Endodermal cell (in vitro differentiated cells): Measurements from ENCODE around the gene SMPD2. TPM values are rescaled to one million over a fixed set of nuclear protein-coding genes. Genes with fewer than 3 reads are reported as not detected.
A peak's percentile ranks its signal among the peaks of the same experiment; 100 is the strongest.

Source experiments
- DNase-seq: peaks from one replicate; pipeline ENCODE4 v3.0.0-alpha.2; 2017
- H3K27ac ChIP-seq: 2 replicates; pipeline ENCODE4 v1.5.1; 2013; ENCODE audit warnings: mild to moderate bottlenecking, low read depth, low read length, moderate library complexity
- H3K27me3 ChIP-seq: 2 replicates; pipeline ENCODE4 v1.6.1; 2013; ENCODE audit warnings: mild to moderate bottlenecking, low read length, moderate library complexity; ENCODE audit not compliant: insufficient read depth, control insufficient read depth, poor library complexity, severe bottlenecking
- H3K36me3 ChIP-seq: 2 replicates; pipeline ENCODE4 v1.7.0; 2013; ENCODE audit warnings: mild to moderate bottlenecking, low read length, moderate library complexity; ENCODE audit not compliant: control insufficient read depth, insufficient read depth
- H3K4me1 ChIP-seq: one replicate; pipeline ENCODE4 v1.7.0; 2013; ENCODE audit warnings: low read length; ENCODE audit not compliant: control insufficient read depth, insufficient read depth
- H3K4me3 ChIP-seq: 2 replicates; pipeline ENCODE4 v1.5.1; 2013; ENCODE audit warnings: mild to moderate bottlenecking, low read length, moderate library complexity
- H3K9ac ChIP-seq: 2 replicates; pipeline ENCODE4 v1.6.1; 2013; ENCODE audit warnings: mild to moderate bottlenecking, low read length, moderate library complexity; ENCODE audit not compliant: poor library complexity, severe bottlenecking; ENCODE audit errors: extremely low read depth
- H3K9me3 ChIP-seq: 2 replicates; pipeline ENCODE4 v1.6.1; 2013; ENCODE audit warnings: mild to moderate bottlenecking, low read length, moderate library complexity; ENCODE audit not compliant: control insufficient read depth
- H3K27ac Mint-ChIP-seq: 2 replicates; pipeline ENCODE4 v1.8.0; 2020; ENCODE audit warnings: mixed read lengths
- H3K27me3 Mint-ChIP-seq: 2 replicates; pipeline ENCODE4 v1.8.0; 2021; ENCODE audit warnings: mild to moderate bottlenecking, mixed read lengths; ENCODE audit not compliant: insufficient read depth
- H3K36me3 Mint-ChIP-seq: 2 replicates; pipeline ENCODE4 v1.8.0; 2020; ENCODE audit warnings: low read depth, mixed read lengths
- H3K4me1 Mint-ChIP-seq: 2 replicates; pipeline ENCODE4 v1.8.0; 2020; ENCODE audit warnings: mixed read lengths
- H3K4me3 Mint-ChIP-seq: 2 replicates; pipeline ENCODE4 v1.8.0; 2020; ENCODE audit warnings: mild to moderate bottlenecking, moderate library complexity, mixed read lengths
- H3K9me3 Mint-ChIP-seq: 2 replicates; pipeline ENCODE4 v1.8.0; 2020; ENCODE audit warnings: mild to moderate bottlenecking, mixed read lengths
- WGBS, 2 experiments: methylation state at CpG; one replicate each; pipeline versions ENCODE4 v1.1.5 to v1.1.7; 2013; ENCODE audit warnings: missing lambda C conversion rate in 2 of 2, mixed read lengths in 1 of 2; ENCODE audit not compliant: insufficient coverage in 1 of 2, insufficient read length in 1 of 2; 5-methylcytosine and 5-hydroxymethylcytosine counted together
- long read RNA-seq, 4 experiments: library from polyadenylated mRNA in 2 of 4; library from RNA in 1 of 4; library from capped mRNA in 1 of 4; stranded (forward) in 3 of 4; unstranded in 1 of 4; transcript quantifications; one replicate each; pipeline ENCODE4 v2.0.0, GENCODE V29; 2020 to 2021; ENCODE audit warnings: inconsistent platforms in 1 of 4
- polyA plus RNA-seq, 2 experiments: library from polyadenylated mRNA; stranded (reverse); fragments of 50-300 nt; gene quantifications; one replicate each; pipeline ENCODE4 v1.2.3, GENCODE V29; 2013
- total RNA-seq, 2 donors: library from RNA; stranded (reverse); fragmentation: NEBNext Ultra II Directional in 1 of 2; extraction: Animal tissue kit (Norgen Biotek cat#: 25700) in 1 of 2; gene quantifications; 2 replicates in 1 of 2; 3 replicates in 1 of 2; pipeline ENCODE4 v1.2.1, GENCODE V29; 2021
- TF ChIP-seq, protein P1 (sequence below): fragments of 200-600 bp; sonication (generic); conservative IDR thresholded peaks from 2 replicates; pipeline ENCODE4 v1.5.0; 2021; ENCODE audit warnings: antibody characterized with exemption, mild to moderate bottlenecking

SMPD2 gene
- total RNA-seq: 10 to 100 TPM; 11.1 to 12.0 TPM
- polyA plus RNA-seq (2013, experiment 1 of 2): 9.3 TPM
- polyA plus RNA-seq (2013, experiment 2 of 2): 6.9 TPM
- long read RNA-seq, experiment 1, partial matches to known transcripts: 0 of 6 reads
- long read RNA-seq, experiment 1, other reads (novel, unspliced or antisense): 2 of 6 reads
- long read RNA-seq, experiment 2, transcript SMPD2-201 (10 exons, 1,645 nt): major isoform, 8 of 12 reads
- long read RNA-seq, experiment 2, partial matches to known transcripts: 0 of 12 reads
- long read RNA-seq, experiment 2, other reads (novel, unspliced or antisense): 4 of 12 reads
- long read RNA-seq, experiment 3, transcript SMPD2-201 (10 exons, 1,645 nt): major isoform, 64 of 87 reads
- long read RNA-seq, experiment 3, partial matches to known transcripts: 1 of 87 reads
- long read RNA-seq, experiment 3, other reads (novel, unspliced or antisense): 21 of 87 reads
- long read RNA-seq, experiment 4, transcript SMPD2-201 (10 exons, 1,645 nt): major isoform, 9 of 13 reads
- long read RNA-seq, experiment 4, partial matches to known transcripts: 2 of 13 reads
- long read RNA-seq, experiment 4, other reads (novel, unspliced or antisense): 2 of 13 reads

GRCh38 chr6:109440331-109441068, at the start of gene SMPD2, which contains the start of gene PPIL6:
TSS of gene SMPD2 (plus strand) at chr6:109440724. CDS start at chr6:109441122, 398 bp downstream.
TSS of gene PPIL6 (minus strand) at chr6:109440628. CDS start at chr6:109440590, 38 bp downstream.
- 0% methylated on average over 14 to 102 of the region's 102 CpGs for WGBS, 2 experiments
- H3K9me3 Mint-ChIP-seq: no peaks in the 10 kb centered on the region

GRCh38 chr6:109393157-109393885, 47.2 kb upstream of the SMPD2 start:
- 93 to 96% methylated on average over 3 to 5 of the region's 5 CpGs for WGBS, 2 experiments
- no peaks in the 10 kb centered on the region for H3K27me3 Mint-ChIP-seq
- H3K4me1 Mint-ChIP-seq: peaks cover 5% of the 10 kb centered on the region
- H3K27ac Mint-ChIP-seq: no peak overlapping the region
- Histone ChIP-seq H3K4me3 (no peak overlapping the region), H3K9me3 (no peaks in the 10 kb centered on the region), H3K27ac (no peak overlapping the region), H3K4me1 (peaks cover 4% of the 10 kb centered on the region), H3K27me3 (peaks cover 10% of the 10 kb centered on the region), H3K36me3 (no peaks in the 10 kb centered on the region), H3K9ac (no peak overlapping the region)
- no peak overlapping the region for H3K4me3 Mint-ChIP-seq
- H3K9me3 Mint-ChIP-seq: no peaks in the 10 kb centered on the region
- no peaks in the 10 kb centered on the region for H3K36me3 Mint-ChIP-seq
- no peak for DNase-seq
- TF ChIP-seq, protein P1, sequence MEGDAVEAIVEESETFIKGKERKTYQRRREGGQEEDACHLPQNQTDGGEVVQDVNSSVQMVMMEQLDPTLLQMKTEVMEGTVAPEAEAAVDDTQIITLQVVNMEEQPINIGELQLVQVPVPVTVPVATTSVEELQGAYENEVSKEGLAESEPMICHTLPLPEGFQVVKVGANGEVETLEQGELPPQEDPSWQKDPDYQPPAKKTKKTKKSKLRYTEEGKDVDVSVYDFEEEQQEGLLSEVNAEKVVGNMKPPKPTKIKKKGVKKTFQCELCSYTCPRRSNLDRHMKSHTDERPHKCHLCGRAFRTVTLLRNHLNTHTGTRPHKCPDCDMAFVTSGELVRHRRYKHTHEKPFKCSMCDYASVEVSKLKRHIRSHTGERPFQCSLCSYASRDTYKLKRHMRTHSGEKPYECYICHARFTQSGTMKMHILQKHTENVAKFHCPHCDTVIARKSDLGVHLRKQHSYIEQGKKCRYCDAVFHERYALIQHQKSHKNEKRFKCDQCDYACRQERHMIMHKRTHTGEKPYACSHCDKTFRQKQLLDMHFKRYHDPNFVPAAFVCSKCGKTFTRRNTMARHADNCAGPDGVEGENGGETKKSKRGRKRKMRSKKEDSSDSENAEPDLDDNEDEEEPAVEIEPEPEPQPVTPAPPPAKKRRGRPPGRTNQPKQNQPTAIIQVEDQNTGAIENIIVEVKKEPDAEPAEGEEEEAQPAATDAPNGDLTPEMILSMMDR: no peak

More at GRCh38 chr6:109440331-109441068, at the start of gene SMPD2, which contains the start of gene PPIL6:
- Histone ChIP-seq H3K4me3 (peak within 1 kb of the TSS; percentile 90), H3K27ac (peak within 1 kb of the TSS; percentile 80), H3K4me1 (peaks cover 8% of the 10 kb centered on the region), H3K27me3 (no peaks in the 10 kb centered on the region), H3K9ac (peak within 1 kb of the TSS; percentile 91), H3K9me3 (no peaks in the 10 kb centered on the region), H3K36me3 (peaks cover 29% of the 10 kb centered on the region)
- H3K36me3 Mint-ChIP-seq: peaks cover 12% of the 10 kb centered on the region
- peaks cover 4% of the 10 kb centered on the region for H3K4me1 Mint-ChIP-seq
- H3K27me3 Mint-ChIP-seq: peaks cover 7% of the 10 kb centered on the region
- peak within 1 kb of the TSS; percentile 95 for H3K27ac Mint-ChIP-seq
- TF ChIP-seq, protein P1: no peak
- peak within 1 kb of the TSS; percentile 90 for H3K4me3 Mint-ChIP-seq
- DNase-seq: peak; percentile 97

DNA sequence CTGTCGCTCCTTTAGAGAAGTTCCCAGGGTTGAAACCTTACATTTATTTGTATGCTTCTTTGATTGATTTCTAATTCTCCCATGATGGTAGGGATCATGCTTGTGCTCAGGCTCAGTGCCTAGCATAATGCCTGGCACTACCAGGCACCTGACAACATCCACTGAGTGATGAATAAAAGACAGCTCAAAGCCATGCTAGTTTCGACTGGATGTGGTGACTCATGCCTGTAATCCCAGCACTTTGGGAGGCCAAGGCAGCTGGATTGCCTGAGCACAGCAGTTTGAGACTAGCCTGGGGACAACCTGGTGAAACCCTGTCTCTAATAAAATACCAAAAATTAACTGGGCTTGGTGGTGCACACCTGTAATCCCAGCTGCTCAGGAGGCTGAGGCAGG, 46.6 kb upstream of the SMPD2 start:
- Mint-ChIP-seq H3K4me1 (peaks cover 5% of the 10 kb centered on the region), H3K9me3 (no peaks in the 10 kb centered on the region), H3K27ac (no peak overlapping the region), H3K27me3 (no peaks in the 10 kb centered on the region), H3K4me3 (no peak overlapping the region), H3K36me3 (no peaks in the 10 kb centered on the region)
- WGBS, 2 experiments: 84% methylated on average over 2 of the region's 2 CpGs
- no peaks in the 10 kb centered on the region for H3K9me3 ChIP-seq
- no peak for DNase-seq
- no peaks in the 10 kb centered on the region for H3K36me3 ChIP-seq
- TF ChIP-seq, protein P1: no peak
- no peak overlapping the region for H3K27ac ChIP-seq
- no peak overlapping the region for H3K4me3 ChIP-seq
- H3K27me3 ChIP-seq: peaks cover 8% of the 10 kb centered on the region
- H3K9ac ChIP-seq: no peak overlapping the region
- H3K4me1 ChIP-seq: peaks cover 4% of the 10 kb centered on the region
